Neural cell (in vitro differentiated cells): Measurements from ENCODE around the gene HOXC12.

Source experiments
- POLR2AphosphoS5 ChIP-seq: IDR thresholded peaks from 2 replicates; pipeline ENCODE4 v1.6.1; 2012
- TF ChIP-seq, protein P1 (sequence below): fragments of 450-650 bp; IDR thresholded peaks from 2 replicates; pipeline ENCODE4 v1.5.1; 2014; ENCODE audit warnings: antibody characterized with exemption, mild to moderate bottlenecking, moderate library complexity; ENCODE audit not compliant: poor library complexity, severe bottlenecking

DNA sequence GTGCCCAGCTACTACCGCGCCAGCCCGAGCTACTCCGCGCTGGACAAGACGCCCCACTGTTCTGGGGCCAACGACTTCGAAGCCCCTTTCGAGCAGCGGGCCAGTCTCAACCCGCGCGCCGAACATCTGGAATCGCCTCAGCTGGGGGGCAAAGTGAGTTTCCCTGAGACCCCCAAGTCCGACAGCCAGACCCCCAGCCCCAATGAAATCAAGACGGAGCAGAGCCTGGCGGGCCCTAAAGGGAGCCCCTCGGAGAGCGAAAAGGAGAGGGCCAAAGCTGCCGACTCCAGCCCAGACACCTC lies 30.9 kb downstream of the HOXC12 start:
- TF ChIP-seq, protein P1, sequence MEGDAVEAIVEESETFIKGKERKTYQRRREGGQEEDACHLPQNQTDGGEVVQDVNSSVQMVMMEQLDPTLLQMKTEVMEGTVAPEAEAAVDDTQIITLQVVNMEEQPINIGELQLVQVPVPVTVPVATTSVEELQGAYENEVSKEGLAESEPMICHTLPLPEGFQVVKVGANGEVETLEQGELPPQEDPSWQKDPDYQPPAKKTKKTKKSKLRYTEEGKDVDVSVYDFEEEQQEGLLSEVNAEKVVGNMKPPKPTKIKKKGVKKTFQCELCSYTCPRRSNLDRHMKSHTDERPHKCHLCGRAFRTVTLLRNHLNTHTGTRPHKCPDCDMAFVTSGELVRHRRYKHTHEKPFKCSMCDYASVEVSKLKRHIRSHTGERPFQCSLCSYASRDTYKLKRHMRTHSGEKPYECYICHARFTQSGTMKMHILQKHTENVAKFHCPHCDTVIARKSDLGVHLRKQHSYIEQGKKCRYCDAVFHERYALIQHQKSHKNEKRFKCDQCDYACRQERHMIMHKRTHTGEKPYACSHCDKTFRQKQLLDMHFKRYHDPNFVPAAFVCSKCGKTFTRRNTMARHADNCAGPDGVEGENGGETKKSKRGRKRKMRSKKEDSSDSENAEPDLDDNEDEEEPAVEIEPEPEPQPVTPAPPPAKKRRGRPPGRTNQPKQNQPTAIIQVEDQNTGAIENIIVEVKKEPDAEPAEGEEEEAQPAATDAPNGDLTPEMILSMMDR = no peak
- TF ChIP-seq POLR2AphosphoS5 = no peak
